IPS-11a (cell line): ENCODE results near the gene CD47.

Source experiments
- H3K4me3 ChIP-seq: one replicate; pipeline ENCODE4 v1.5.1; 2013; ENCODE audit warnings: low read depth, low read length, control low read depth

CD47 gene

GRCh38 chr3:108053483-108053882, 37.3 kb downstream of the CD47 start:
- no peak overlapping the region for H3K4me3 ChIP-seq

- no peak overlapping the region for H3K4me3 ChIP-seq
Observed at GRCh38 chr3:108053067-108053466, 37.8 kb downstream of the CD47 start.

- no peak overlapping the region for H3K4me3 ChIP-seq
Observed at GRCh38 chr3:108051005-108051404, 39.8 kb downstream of the CD47 start.

GRCh38 chr3:108047987-108048386, 42.8 kb downstream of the CD47 start:
- no peak overlapping the region for H3K4me3 ChIP-seq

GRCh38 chr3:108046247-108046646, 44.6 kb downstream of the CD47 start:
- no peak overlapping the region for H3K4me3 ChIP-seq

GRCh38 chr3:108044699-108045098, 46.1 kb downstream of the CD47 start:
- H3K4me3 ChIP-seq = no peak overlapping the region

- no peak overlapping the region for H3K4me3 ChIP-seq
Observed at GRCh38 chr3:108042300-108042699, 48.5 kb downstream of the CD47 start.

GRCh38 chr3:108041253-108041652, 49.6 kb downstream of the CD47 start:
- H3K4me3 ChIP-seq = no peak overlapping the region

- H3K4me3 ChIP-seq = no peak overlapping the region
Observed at GRCh38 chr3:108037770-108038169, 53.1 kb downstream of the CD47 start.

GRCh38 chr3:108036984-108037741, 53.7 kb downstream of the CD47 start:
- no peak overlapping the region for H3K4me3 ChIP-seq

GRCh38 chr3:108036401-108036800, 54.4 kb downstream of the CD47 start:
- no peak overlapping the region for H3K4me3 ChIP-seq

GRCh38 chr3:108035751-108036150, 55.1 kb downstream of the CD47 start:
- no peak overlapping the region for H3K4me3 ChIP-seq

- no peak overlapping the region for H3K4me3 ChIP-seq
Observed at GRCh38 chr3:108031895-108032294, 58.9 kb downstream of the CD47 start.

GRCh38 chr3:108030960-108031359, 59.9 kb downstream of the CD47 start:
- no peak overlapping the region for H3K4me3 ChIP-seq

- H3K4me3 ChIP-seq = no peak overlapping the region
Observed at GRCh38 chr3:108029466-108029865, 61.4 kb downstream of the CD47 start.

GRCh38 chr3:108028896-108029295, 61.9 kb downstream of the CD47 start:
- no peak overlapping the region for H3K4me3 ChIP-seq

GRCh38 chr3:108025177-108025576, 65.7 kb downstream of the CD47 start:
- H3K4me3 ChIP-seq = no peak overlapping the region

GRCh38 chr3:108024146-108024850, 66.5 kb downstream of the CD47 start:
- no peak overlapping the region for H3K4me3 ChIP-seq

- H3K4me3 ChIP-seq = no peak overlapping the region
Observed at GRCh38 chr3:108022256-108023150, 68.3 kb downstream of the CD47 start.

- H3K4me3 ChIP-seq = no peak overlapping the region
Observed at GRCh38 chr3:108021533-108021932, 69.3 kb downstream of the CD47 start.

GRCh38 chr3:108021131-108021530, 69.7 kb downstream of the CD47 start:
- no peak overlapping the region for H3K4me3 ChIP-seq
